ENCODE measurements around the gene ANXA3. TPM values are rescaled to one million over a fixed set of nuclear protein-coding genes. Genes with fewer than 3 reads are reported as not detected.
"Not testable (repeated sequence)": the region's sequence is repeated elsewhere in the genome, so short reads cannot be mapped to it uniquely, and the experiment has no call there.

Gene ANXA3
- 0.75 and 1.5 TPM in 2 replicates for total RNA-seq

GRCh38 chr4:78551420-78552351 lies at the start of gene ANXA3:
TSS of gene ANXA3 (plus strand) at chr4:78551770. CDS start at chr4:78554474, 2,704 bp downstream.
- intact Hi-C loops (cut with micrococcal nuclease): no loop called here

DNA sequence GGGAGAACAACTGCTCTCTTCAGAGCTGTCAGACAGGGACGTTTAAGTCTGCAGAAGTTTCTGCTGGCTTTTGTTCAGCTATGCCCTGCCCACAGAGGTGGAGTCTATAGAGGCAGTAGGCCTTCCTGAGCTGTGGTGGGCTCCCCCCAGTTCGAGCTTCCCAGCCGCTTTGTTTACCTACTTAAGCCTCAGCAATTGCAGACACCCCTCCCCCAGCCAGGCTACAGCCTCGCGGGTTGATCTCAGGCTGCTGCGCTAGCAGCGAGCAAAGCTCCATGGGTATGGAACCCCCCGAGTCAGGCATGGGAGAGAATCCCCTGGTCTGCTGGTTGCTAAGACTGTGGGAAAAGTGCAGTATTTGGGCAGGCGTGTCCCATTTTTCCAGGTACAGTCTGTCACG lies 45.3 kb upstream of the ANXA3 start:
- intact Hi-C loops (cut with micrococcal nuclease): not testable (repeated sequence)

DNA sequence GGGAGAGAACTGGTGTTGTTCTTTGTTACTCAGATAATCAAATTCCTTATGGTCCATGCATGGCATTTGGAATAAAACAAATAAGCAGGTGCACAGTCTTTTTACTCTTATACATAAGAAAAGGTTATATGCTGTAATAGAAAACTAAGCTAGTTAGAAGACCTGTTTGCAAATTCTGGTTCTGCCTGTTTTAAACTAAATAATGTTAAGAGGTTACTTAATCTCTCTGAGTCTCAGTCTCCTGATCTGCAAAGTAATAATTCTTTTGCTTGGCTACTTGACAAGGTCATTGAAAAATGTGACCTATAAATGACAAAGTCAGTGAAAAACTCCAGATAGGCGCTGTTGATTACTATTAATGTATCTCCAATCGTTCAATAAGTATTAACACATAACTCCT lies 42.5 kb upstream of the ANXA3 start:
- intact Hi-C loops (cut with micrococcal nuclease): no loop called here

DNA sequence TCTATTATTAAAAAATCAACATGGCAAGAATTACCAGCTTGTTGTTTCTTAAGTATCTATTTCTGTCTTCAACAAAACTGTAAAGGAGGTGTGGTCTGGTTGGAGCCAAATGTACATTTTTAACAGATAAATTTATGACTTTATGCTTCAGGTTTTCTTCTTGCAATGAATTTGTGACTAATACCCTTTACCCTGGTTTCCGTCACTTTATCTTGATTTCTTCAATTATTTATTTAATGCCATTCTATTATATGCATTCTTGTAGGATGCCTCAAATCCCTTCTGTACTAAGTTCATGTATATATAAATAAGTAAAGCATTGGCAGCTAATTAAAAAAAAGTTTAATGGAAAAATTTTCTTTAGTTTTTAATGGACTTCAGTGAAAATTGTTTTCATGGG lies 41.5 kb upstream of the ANXA3 start:
- intact Hi-C loops (cut with micrococcal nuclease): loop anchor here (10.0 kb wide), 1 partner anchor 195 kb away; no protein-coding TSS in a partner anchor

GRCh38 chr4:78510681-78511080 lies 40.9 kb upstream of the ANXA3 start:
- intact Hi-C loops (cut with micrococcal nuclease): loop anchor here (10.0 kb wide), 1 partner anchor 196 kb away; no protein-coding TSS in a partner anchor

DNA sequence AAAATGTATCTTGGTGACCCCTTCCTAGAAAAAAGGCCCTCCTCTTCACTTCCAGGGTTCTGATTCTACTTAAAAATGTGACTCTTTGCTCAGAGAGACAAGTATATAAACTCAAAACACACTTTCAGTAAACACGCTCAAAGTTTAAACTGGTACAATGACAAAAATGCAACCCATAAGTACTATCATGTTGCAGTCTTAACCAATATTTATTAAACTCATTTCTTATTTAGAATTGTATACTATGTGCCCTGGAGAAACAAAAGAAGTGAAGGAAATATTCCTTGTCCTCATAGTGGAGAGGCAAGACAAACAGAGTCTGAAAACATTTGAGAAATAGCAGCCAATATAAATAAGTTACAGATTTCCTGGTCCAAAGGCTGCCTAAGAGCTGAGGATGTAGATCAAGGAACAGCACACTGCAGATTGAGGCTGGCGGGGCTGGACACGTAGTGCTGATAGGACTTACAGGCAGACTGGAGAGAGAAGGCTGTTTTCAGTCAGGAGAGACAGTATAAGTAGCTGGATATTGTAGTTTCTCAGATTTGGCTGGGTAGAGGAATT lies 39.1 kb upstream of the ANXA3 start:
- intact Hi-C loops (cut with micrococcal nuclease): loop anchor here (10.0 kb wide), 1 partner anchor 198 kb away; no protein-coding TSS in a partner anchor

GRCh38 chr4:78513411-78513975 lies 38.1 kb upstream of the ANXA3 start:
- intact Hi-C loops (cut with micrococcal nuclease): loop anchor here (10.0 kb wide), 1 partner anchor 199 kb away; no protein-coding TSS in a partner anchor

DNA sequence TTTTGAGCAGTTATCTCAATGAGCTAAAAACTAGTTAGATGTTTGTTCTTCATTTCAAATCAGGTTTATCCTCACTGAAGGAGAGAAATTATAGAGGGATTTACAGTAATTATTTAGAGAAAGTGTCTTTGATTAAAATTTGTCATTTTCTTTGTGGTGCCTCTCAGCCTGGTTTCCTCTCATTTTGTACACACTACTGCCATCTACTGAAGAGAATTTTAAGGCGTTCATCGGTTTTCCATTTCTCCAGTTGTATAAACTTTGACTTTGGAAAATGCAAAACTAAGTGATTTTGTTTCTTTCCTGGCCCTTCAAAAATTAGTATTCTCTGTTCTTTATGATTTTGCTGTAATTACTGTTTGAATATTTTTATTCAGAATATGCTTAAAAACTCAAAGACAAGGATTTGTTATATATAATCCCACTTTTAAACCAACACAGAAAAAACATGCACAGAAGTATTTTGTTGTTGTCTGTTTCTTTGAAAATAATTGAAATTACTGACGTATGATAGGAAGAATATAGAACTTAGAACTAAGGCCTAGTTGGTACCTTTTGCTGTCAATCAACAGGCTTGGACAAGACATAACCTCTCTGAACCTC lies 34.4 kb upstream of the ANXA3 start:
- intact Hi-C loops (cut with micrococcal nuclease): loop anchor here (2.0 to 10.0 kb wide), 2 partner anchors 202 to 558 kb away; no protein-coding TSS in a partner anchor

- intact Hi-C loops (cut with micrococcal nuclease): loop anchor here (10.0 kb wide), 1 partner anchor 204 kb away; no protein-coding TSS in a partner anchor
Measured at GRCh38 chr4:78518561-78518960, 33.0 kb upstream of the ANXA3 start.

GRCh38 chr4:78519962-78520361 lies 31.6 kb upstream of the ANXA3 start:
- intact Hi-C loops (cut with micrococcal nuclease): loop anchor here (10.0 kb wide), 1 partner anchor 205 kb away; no protein-coding TSS in a partner anchor

- intact Hi-C loops (cut with micrococcal nuclease): no loop called here
Measured at GRCh38 chr4:78520808-78521226, 30.8 kb upstream of the ANXA3 start.

GRCh38 chr4:78524009-78524408 lies 27.6 kb upstream of the ANXA3 start:
- intact Hi-C loops (cut with micrococcal nuclease): no loop called here

GRCh38 chr4:78525559-78525958 lies 26.0 kb upstream of the ANXA3 start:
- intact Hi-C loops (cut with micrococcal nuclease): no loop called here

GRCh38 chr4:78527103-78527502 lies 24.5 kb upstream of the ANXA3 start:
- intact Hi-C loops (cut with micrococcal nuclease): no loop called here

- intact Hi-C loops (cut with micrococcal nuclease): no loop called here
Measured at GRCh38 chr4:78527555-78527954, 24.0 kb upstream of the ANXA3 start.

DNA sequence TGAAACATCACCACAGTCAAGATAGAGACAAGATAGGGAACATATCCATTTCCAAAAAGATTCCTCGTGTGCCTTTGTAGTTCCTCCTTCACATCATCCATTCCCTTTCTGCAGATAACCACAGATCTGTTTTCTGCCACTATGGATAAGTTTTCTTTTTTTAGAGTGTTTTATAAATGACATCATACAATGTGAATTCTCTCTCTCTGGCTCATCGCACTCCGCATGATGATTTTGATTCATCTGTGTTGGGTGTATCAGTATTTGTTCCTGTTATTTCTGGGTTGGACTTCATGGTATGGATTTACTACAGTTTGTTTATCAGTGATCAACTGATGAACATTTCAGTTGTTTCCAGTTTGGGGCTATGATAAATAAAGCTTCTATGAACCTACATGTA lies 23.2 kb upstream of the ANXA3 start:
- intact Hi-C loops (cut with micrococcal nuclease): no loop called here

DNA sequence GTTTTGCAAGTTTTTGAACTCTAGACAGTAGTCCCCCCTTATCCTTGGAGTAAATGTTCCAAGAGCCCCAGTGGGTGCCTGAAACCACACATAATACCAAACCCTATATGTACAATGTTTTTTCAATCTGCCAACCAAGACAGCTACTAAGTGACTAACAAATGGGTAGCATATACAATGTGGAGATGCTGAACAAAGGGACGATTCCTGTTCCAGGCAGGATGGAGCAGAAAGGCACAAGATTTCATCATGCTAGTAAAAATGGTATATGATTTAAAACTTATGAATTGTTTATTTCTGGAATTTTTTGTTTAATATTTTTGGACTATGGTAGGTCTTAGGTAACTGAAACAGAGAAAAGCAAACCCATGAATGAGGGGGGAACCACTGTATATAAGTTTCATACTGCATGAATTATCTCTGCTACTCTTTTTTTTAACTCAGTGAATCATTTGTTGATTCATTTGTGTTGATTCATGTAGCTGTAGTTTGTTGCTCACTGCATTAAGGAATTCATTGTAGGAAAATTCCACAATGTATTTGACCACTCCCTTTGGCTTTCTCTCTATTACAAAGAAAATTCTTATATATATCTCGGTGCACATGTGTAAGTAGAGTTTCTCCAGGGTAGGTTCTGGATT lies 21.9 kb upstream of the ANXA3 start:
- intact Hi-C loops (cut with micrococcal nuclease): no loop called here

- intact Hi-C loops (cut with micrococcal nuclease): no loop called here
Measured at GRCh38 chr4:78532046-78532445, 19.5 kb upstream of the ANXA3 start.

- intact Hi-C loops (cut with micrococcal nuclease): no loop called here
Measured at GRCh38 chr4:78533854-78534253, 17.7 kb upstream of the ANXA3 start.

- intact Hi-C loops (cut with micrococcal nuclease): no loop called here
Measured at GRCh38 chr4:78534286-78534955, 17.1 kb upstream of the ANXA3 start.

All from T-helper 2 cell treated with Interferon-gamma antibody and Interleukin-4, amounts not matched to agents 100 ng/mL and 5 ng/mL, for 36 hours (primary cell).